SJCRH30 (cell line): ENCODE measurements around the gene TMEM273. TPM values are rescaled to one million over a fixed set of nuclear protein-coding genes. Genes with fewer than 3 reads are reported as not detected.

Experiments
- DNase-seq, 2 experiments: peaks; one replicate each; pipeline ENCODE4 v3.0.0-alpha.2; 2015 to 2020
- H3K27ac ChIP-seq: fragments of 250-450 bp; sonication (Bioruptor Pico); 2 replicates; pipeline ENCODE4 v1.5.1; 2020; ENCODE audit warnings: mild to moderate bottlenecking, moderate library complexity
- H3K27me3 ChIP-seq: fragments of 250-450 bp; sonication (Bioruptor Pico); 2 replicates; pipeline ENCODE4 v1.5.1; 2020; ENCODE audit warnings: mild to moderate bottlenecking, moderate library complexity
- H3K36me3 ChIP-seq: fragments of 250-450 bp; sonication (Bioruptor Pico); 2 replicates; pipeline ENCODE4 v1.5.1; 2020; ENCODE audit warnings: mild to moderate bottlenecking, moderate library complexity
- H3K4me1 ChIP-seq: fragments of 250-450 bp; sonication (Bioruptor Pico); 2 replicates; pipeline ENCODE4 v1.5.1; 2020; ENCODE audit warnings: mild to moderate bottlenecking, moderate library complexity
- H3K4me3 ChIP-seq: fragments of 250-450 bp; sonication (Bioruptor Pico); 2 replicates; pipeline ENCODE4 v1.5.1; 2020; ENCODE audit warnings: mild to moderate bottlenecking, moderate library complexity
- H3K9me3 ChIP-seq: fragments of 250-450 bp; sonication (Bioruptor Pico); replicated peaks from 2 replicates; pipeline ENCODE4 v1.5.1; 2020; ENCODE audit warnings: mild to moderate bottlenecking, moderate library complexity
- total RNA-seq: library from RNA; depleted of rRNA; stranded (reverse); fragments of >200 nt; shearing (Covaris generic); gene quantifications from 2 replicates; pipeline ENCODE4 v1.2.3, GENCODE V29; 2014; rRNA removed

The TMEM273 gene, protein sequence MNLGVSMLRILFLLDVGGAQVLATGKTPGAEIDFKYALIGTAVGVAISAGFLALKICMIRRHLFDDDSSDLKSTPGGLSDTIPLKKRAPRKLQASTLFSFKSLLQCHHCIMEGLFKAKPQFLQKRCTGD
- total RNA-seq: 2.1 and 2.5 TPM in 2 replicates

DNA sequence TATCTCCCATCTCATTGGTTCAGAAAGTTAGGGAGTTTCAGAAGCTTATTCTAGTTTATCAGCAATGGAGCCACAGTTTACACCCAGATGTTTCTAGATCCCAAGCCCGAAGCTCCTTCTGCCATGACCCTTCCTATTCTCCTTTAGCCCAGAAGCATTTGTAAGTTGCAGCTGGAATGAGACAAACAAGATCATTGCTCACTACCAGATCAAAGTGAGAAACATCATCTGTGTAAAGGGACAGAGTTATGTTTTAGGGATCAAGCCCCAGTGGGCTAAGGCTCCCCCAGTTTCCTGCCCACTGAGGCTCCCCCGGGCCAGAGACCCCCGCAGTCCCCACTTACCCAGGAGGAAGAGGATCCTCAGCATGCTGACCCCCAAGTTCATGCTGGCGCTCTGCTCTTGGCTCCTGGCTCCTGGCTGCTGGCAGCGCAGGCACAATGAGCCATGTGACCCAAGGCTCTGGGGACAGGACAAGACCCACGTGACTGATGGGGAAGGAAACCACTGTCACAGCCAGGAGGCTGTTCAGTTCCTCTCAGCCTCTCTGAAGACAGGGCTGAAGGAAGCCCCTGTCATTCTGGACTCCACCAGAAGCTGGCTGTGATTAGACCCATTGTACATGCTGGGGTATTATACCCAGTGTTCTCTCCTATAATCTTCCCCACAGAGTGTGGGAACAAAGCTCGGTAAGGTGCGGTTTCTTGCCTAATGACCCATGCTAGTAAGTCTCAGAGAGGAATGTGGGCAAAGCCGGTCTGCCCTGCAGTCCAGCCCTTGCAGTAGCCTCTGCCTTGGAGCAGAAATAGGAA is at the start of gene TMEM273:
TMEM273 (minus strand) TSS at position 442 of the 812 bp plus-strand sequence; CDS start at position 387, 55 bp downstream.
- DNase-seq: peak; percentile 16 to 30
- no peak within 1 kb of the TSS for H3K27ac ChIP-seq
- no peaks in the 10 kb centered on the region for H3K4me1 ChIP-seq
- H3K27me3 ChIP-seq: no peaks in the 10 kb centered on the region
- H3K4me3 ChIP-seq: peak within 1 kb of the TSS; percentile 21
- no peaks in the 10 kb centered on the region for H3K36me3 ChIP-seq
- no peaks in the 10 kb centered on the region for H3K9me3 ChIP-seq

DNA sequence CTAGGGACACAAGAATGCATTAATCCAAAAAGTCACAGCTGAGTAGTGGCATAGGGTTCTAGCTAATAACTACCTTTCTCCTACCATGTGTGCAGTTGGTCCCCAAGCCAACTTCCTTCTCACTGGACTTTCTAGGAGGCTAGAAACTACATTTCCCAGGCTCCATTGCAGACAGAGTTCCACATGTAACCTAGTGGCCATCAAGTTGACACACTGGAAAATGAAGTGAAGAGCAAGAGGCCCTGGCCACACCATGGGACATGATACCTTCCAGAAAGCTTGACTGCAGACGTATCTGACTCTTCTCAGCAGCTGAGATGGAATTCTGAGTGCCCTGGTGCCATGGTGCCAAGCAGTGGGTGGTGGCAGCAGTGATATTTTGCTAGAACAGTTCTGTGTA is 49.8 kb upstream of the TMEM273 start:
- no peaks in the 10 kb centered on the region for H3K27me3 ChIP-seq
- H3K27ac ChIP-seq: no peak overlapping the region
- H3K9me3 ChIP-seq: no peaks in the 10 kb centered on the region
- no peaks in the 10 kb centered on the region for H3K36me3 ChIP-seq
- H3K4me3 ChIP-seq: no peak overlapping the region
- DNase-seq: no peak
- H3K4me1 ChIP-seq: no peaks in the 10 kb centered on the region

DNA sequence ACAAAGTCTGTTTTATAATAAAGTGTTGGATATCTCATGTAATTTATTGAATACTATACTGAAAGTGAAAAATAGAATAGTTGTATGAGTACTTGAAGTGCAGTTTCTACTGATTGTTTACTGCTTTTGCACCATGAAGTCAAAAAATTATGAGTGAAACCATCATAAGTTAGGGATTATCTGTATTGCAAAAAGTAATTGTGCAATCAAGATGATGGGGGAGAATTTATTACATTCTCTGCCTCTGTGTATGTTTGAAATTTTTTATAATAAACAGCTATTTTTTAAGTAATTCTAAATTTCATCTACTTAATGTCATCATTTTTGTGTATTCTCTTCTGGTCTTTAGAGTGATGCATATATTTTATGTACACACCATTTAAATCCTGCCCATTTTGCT is 47.2 kb upstream of the TMEM273 start:
- H3K4me1 ChIP-seq: peaks cover 8% of the 10 kb centered on the region
- H3K27ac ChIP-seq: no peak overlapping the region
- no peaks in the 10 kb centered on the region for H3K36me3 ChIP-seq
- no peak overlapping the region for H3K4me3 ChIP-seq
- no peaks in the 10 kb centered on the region for H3K9me3 ChIP-seq
- H3K27me3 ChIP-seq: no peaks in the 10 kb centered on the region
- DNase-seq: no peak

DNA sequence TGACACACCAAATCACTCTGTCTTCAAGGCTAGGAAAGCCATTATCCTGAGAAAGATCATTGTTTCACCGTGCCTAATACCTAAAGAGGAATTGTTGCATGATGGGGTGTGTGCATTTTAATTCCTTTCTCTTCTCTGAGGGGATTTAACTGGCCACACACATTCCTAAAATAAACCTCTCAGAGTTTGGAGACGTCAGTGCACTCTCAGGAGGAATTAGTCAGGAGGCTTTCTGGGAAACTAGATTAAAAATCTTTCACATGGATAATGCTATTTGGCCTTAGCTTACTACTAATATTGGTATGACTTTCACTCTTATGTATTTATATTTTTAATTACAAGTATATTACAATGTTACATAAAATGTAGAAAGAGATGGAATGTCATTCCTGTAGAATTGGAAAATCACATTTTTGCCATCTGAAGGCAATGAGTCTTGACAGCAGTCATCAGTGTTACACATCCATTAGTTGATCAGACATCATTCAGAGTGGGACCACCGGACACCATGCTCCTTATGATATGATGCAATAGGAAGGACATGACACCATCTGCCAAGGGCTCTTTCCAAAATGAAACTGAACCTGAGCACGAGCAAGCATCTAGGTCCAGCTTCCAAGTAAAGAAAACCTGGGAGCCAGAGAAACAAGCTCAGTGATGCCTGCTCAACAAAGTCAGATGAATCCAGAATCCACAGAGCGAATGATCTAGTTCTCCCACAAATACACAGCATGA is 43.1 kb upstream of the TMEM273 start:
- Histone ChIP-seq H3K27ac (no peak overlapping the region), H3K4me3 (no peak overlapping the region), H3K27me3 (no peaks in the 10 kb centered on the region), H3K36me3 (no peaks in the 10 kb centered on the region), H3K4me1 (peaks cover 8% of the 10 kb centered on the region), H3K9me3 (no peaks in the 10 kb centered on the region)
- peak in 1 of 2 experiments; percentile 14 for DNase-seq

DNA sequence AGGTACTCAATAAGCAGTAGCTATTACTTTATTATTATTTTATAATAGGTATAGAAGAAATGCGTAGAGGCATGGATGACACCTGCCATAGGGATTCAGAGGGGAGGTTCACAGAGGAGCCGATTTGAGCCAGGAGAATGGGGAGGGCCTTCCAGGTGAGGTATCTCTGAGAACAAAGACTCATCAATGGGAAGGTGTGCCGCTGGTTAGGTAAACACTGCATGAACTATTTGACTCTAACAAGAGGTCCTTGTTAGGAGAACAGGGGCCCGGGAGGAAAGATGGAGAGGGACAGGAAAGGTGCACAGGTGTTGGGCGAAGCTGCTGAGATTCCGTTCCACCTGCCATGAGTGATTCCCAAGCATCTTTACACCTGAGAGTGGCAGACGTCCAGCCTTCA is 41.8 kb upstream of the TMEM273 start:
- Histone ChIP-seq H3K27me3 (no peaks in the 10 kb centered on the region), H3K36me3 (no peaks in the 10 kb centered on the region), H3K4me3 (no peak overlapping the region), H3K27ac (no peak overlapping the region), H3K9me3 (no peaks in the 10 kb centered on the region), H3K4me1 (peaks cover 8% of the 10 kb centered on the region)
- no peak for DNase-seq

DNA sequence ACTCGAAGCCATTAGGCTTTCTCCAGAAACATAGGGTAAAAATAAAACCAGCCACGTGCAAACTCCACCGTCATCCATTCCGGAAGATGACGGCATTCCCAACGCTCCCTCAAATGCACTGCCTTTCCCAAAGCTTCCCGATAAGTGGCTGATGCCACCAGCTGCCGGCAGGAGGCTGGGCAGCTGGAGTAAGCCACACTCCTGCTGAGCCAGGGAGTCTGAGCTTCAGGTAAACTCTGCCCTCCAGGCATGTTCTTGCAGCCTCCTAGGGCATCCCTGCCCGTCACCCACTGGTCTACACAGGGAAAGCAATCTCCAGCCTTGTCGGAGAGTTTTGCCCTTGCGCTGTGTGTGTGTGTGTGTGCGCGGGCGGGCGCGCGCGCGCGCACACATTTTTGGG is 40.5 kb upstream of the TMEM273 start:
- no peaks in the 10 kb centered on the region for H3K27me3 ChIP-seq
- no peaks in the 10 kb centered on the region for H3K36me3 ChIP-seq
- H3K4me3 ChIP-seq: no peak overlapping the region
- H3K9me3 ChIP-seq: no peaks in the 10 kb centered on the region
- no peak overlapping the region for H3K27ac ChIP-seq
- peaks cover 8% of the 10 kb centered on the region for H3K4me1 ChIP-seq
- no peak for DNase-seq

DNA sequence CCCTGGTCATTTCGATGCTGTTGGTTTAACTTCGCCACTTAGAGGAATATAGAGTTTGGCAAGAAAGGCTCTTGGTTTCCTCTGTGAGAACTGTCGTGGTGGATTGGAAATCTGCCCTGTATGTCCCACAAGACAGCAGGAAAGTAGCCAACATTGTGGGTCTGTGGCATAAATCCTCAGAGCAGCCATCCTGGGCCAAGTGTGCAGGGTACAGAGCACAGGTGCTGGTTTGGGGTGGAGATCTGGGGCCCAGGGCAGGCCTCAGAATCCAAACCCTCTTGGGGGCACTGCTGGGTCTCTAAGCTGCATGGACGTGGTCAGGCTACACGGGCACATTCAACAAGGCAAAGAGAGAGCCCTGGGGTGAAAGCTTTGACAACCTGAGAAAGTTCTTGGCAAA is 39.2 kb upstream of the TMEM273 start:
- Histone ChIP-seq H3K4me3 (no peak overlapping the region), H3K4me1 (peaks cover 8% of the 10 kb centered on the region), H3K27me3 (no peaks in the 10 kb centered on the region), H3K27ac (no peak overlapping the region), H3K36me3 (no peaks in the 10 kb centered on the region), H3K9me3 (no peaks in the 10 kb centered on the region)
- no peak for DNase-seq

DNA sequence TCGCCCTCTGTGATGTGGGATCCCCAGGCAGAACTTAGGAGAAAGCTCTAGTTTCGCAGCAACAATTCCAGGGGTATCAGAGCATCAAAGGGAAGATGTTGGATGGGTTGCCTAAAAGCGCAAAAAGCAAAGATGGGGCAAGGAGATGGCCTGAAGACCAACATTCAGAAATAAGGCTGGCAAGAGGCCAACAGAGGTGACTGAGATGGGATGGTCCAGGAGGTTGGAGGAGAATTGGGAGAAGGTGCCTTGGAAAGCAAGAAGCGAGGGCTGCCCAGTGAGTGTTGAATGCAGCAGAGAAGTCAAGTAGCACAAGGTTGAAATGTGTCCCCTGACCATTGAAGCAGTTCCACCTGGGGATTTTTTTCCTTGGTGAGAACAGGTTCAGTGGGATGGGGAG is 38.4 kb upstream of the TMEM273 start:
- H3K27me3 ChIP-seq: no peaks in the 10 kb centered on the region

DNA sequence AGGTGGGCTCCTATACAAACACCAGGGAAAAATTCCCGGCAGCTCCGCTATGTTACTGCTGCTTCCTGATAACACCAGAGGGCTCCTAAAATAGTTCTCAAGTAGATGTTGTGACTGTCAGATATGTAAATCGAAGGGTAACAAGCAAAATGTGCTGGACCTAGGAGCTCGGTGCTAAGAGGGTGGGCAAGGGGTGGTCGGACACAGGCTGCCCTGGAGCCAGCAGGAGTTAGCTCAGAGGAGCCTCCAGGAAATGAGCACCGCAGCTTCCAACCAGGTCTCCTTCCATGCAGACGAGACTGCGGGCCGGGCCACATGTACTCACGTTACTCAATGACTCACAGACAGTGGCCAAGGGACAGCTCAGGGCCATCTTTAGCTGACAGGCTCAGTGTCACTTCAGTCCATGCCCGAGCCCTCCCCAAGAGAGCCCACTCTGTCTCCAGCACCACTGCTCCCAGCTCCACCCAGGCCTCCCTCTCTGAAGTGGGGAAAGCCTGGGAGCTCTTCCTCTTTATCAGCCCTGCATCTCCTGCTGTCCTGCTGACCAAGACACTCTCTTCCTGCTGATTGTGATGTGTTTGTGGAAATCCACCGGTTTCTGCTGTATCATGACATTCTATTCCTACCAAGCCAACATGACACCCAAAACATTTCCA is 37.2 kb upstream of the TMEM273 start:
- Histone ChIP-seq H3K9me3 (no peaks in the 10 kb centered on the region), H3K27me3 (no peaks in the 10 kb centered on the region), H3K27ac (no peak overlapping the region), H3K4me3 (no peak overlapping the region), H3K4me1 (no peaks in the 10 kb centered on the region), H3K36me3 (no peaks in the 10 kb centered on the region)
- peak in 1 of 2 experiments; percentile 9 for DNase-seq

More for the DNA sequence above, 38.4 kb upstream of the TMEM273 start:
- peaks cover 8% of the 10 kb centered on the region for H3K4me1 ChIP-seq
- H3K27ac ChIP-seq: no peak overlapping the region
- no peak overlapping the region for H3K4me3 ChIP-seq
- H3K9me3 ChIP-seq: no peaks in the 10 kb centered on the region
- no peaks in the 10 kb centered on the region for H3K36me3 ChIP-seq
- no peak for DNase-seq

DNA sequence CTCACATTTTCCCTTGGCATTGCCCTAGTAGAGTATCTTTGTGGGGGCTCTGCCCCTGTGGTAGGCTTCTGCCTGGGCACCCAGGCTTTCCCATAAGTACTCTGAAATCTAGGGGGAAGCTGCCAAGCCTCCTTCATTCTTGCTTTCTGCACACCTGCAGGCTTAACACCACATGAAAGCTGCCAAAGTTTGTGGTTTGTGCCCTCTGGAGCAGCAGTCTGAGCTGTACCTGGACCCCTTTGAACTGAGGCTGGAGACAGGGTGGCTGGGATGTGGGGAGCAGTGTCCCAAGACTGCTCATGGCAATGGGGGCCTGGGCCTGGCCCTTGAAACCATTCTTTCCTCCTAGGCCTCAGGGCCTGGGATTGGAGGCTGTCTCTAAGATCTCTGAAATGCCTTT is 35.0 kb upstream of the TMEM273 start:
- DNase-seq: no peak
- no peaks in the 10 kb centered on the region for H3K9me3 ChIP-seq
- no peaks in the 10 kb centered on the region for H3K27me3 ChIP-seq
- H3K27ac ChIP-seq: no peak overlapping the region
- H3K4me1 ChIP-seq: no peaks in the 10 kb centered on the region
- H3K36me3 ChIP-seq: no peaks in the 10 kb centered on the region
- H3K4me3 ChIP-seq: no peak overlapping the region

DNA sequence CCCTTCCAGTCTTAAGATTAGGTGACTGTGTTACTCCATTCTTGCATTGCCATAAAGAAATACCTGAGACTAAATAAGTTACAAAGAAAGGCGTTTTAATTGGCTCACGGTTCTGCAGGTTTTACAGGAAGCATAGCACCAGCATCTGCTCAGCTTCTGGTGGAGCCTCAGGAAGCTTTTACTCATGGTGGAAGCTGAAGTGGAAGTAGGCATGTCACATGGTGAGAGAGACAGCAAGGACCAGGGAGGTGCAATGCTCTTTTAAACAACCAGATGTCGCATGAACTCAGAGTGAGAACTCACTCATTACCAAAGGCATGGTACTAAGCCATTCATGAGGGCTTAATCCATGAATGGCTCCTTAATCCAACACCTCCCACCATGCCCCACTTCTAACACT is 34.0 kb upstream of the TMEM273 start:
- DNase-seq: no peak
- no peaks in the 10 kb centered on the region for H3K36me3 ChIP-seq
- H3K27ac ChIP-seq: no peak overlapping the region
- H3K4me1 ChIP-seq: no peaks in the 10 kb centered on the region
- no peaks in the 10 kb centered on the region for H3K9me3 ChIP-seq
- H3K27me3 ChIP-seq: no peaks in the 10 kb centered on the region
- no peak overlapping the region for H3K4me3 ChIP-seq

DNA sequence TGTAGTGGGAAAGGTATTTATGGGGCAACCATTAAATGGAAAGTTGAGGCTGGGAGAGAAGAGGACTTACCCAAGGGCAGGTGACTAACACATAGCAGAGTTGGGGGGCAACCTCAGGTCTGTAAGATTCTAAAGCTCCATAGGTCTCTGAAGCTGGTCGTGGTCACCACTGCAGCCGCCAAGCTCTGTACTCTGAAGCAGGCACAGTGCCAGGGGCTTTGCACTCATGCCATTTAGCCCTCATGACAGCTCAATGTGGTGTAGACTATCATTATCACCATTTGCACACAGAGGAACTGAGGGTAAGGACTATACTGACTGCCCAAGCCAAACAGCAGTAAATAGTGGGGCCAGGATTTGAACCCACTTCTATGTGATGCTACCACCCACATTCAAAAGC is 32.5 kb upstream of the TMEM273 start:
- H3K9me3 ChIP-seq: no peaks in the 10 kb centered on the region
- no peaks in the 10 kb centered on the region for H3K27me3 ChIP-seq
- no peak overlapping the region for H3K4me3 ChIP-seq
- DNase-seq: no peak
- no peak overlapping the region for H3K27ac ChIP-seq
- no peaks in the 10 kb centered on the region for H3K4me1 ChIP-seq
- no peaks in the 10 kb centered on the region for H3K36me3 ChIP-seq

DNA sequence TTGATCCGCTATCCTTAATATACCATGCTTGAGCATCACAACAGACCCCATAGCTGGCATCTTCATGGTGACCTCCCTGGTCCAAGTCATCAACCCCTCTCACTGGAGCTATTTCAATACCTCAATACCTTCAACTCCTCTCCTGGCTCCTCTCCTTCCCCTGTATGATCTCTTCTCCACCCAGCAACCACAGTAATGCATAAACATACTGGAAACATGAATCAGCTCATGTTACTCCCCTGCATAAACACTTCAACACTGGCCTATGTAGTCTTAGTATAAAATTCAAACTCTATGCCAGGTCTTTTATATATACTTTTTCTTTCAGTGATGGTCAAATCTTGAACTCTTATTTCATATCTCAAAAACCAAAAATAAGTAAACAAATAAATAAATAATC is 31.8 kb upstream of the TMEM273 start:
- no peak overlapping the region for H3K27ac ChIP-seq
- H3K4me1 ChIP-seq: no peaks in the 10 kb centered on the region
- H3K36me3 ChIP-seq: no peaks in the 10 kb centered on the region
- no peak for DNase-seq
- no peaks in the 10 kb centered on the region for H3K27me3 ChIP-seq
- H3K4me3 ChIP-seq: no peak overlapping the region
- no peaks in the 10 kb centered on the region for H3K9me3 ChIP-seq

DNA sequence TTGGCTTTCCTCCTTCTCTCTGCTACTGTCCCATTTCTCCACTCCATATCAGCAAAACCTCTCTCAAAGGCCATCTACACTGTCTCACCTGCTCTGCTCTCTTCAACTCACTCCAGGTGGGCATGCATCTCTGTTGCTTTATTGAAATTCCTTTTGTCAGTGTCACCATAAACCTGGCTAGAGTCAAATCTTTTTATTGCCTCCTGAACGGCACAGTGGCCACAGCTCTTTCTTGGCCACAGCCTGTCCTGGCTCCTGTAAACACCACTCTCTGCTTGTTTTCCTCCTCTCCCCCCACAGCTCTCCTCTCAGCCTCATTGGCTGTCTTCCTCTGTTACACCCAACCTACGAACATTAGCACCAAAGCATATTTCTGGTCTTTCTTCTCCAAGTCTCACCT is 31.1 kb upstream of the TMEM273 start:
- no peak overlapping the region for H3K27ac ChIP-seq
- no peaks in the 10 kb centered on the region for H3K27me3 ChIP-seq
- no peaks in the 10 kb centered on the region for H3K9me3 ChIP-seq
- H3K4me1 ChIP-seq: no peaks in the 10 kb centered on the region
- no peaks in the 10 kb centered on the region for H3K36me3 ChIP-seq
- no peak overlapping the region for H3K4me3 ChIP-seq
- no peak for DNase-seq

DNA sequence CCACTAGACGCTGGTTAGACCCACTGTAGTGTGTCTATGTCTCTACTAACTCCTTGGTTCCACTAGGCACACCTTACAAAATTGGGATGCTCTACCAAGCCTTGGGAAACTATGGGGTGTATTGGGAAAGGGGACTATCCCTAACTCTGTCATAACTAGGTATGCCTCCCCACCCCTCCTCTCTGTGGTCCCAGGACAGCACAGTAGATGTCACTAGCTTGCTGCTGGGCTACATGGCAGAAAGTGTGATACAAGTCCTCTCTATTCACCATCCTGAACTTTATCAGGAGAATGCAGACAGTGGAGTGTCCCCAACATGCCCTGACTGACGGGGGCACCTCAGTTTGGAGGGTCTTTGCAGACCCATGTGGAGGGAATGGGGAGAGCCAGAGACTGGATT is 30.3 kb upstream of the TMEM273 start:
- Histone ChIP-seq H3K27me3 (no peaks in the 10 kb centered on the region), H3K36me3 (no peaks in the 10 kb centered on the region), H3K27ac (no peak overlapping the region), H3K9me3 (no peaks in the 10 kb centered on the region), H3K4me1 (no peaks in the 10 kb centered on the region), H3K4me3 (no peak overlapping the region)
- DNase-seq: no peak
